KMS-11 (cell line): ENCODE measurements around the gene FAM184B.

Experiments used
- H2AFZ ChIP-seq: fragments of 200-600 bp; sonication (generic); 2 replicates; pipeline ENCODE4 v1.6.1; 2016; ENCODE audit warnings: antibody characterized with exemption, mixed run types, low read depth
- H3K27ac ChIP-seq: fragments of 200-600 bp; sonication (generic); 2 replicates; pipeline ENCODE4 v1.6.1; 2016; ENCODE audit warnings: mild to moderate bottlenecking, mixed run types
- H3K27me3 ChIP-seq: fragments of 200-600 bp; sonication (generic); 2 replicates; pipeline ENCODE4 v1.6.1; 2017; ENCODE audit warnings: mild to moderate bottlenecking, low read depth, mixed run types, moderate library complexity; ENCODE audit not compliant: insufficient read depth
- H3K36me3 ChIP-seq: fragments of 200-600 bp; sonication (generic); 2 replicates; pipeline ENCODE4 v1.6.1; 2017; ENCODE audit warnings: mild to moderate bottlenecking, mixed run types; ENCODE audit not compliant: insufficient read depth
- H3K4me1 ChIP-seq: fragments of 200-600 bp; sonication (generic); 2 replicates; pipeline ENCODE4 v1.6.1; 2016; ENCODE audit warnings: mild to moderate bottlenecking, low read depth, mixed run types; ENCODE audit not compliant: poor library complexity, severe bottlenecking
- H3K4me2 ChIP-seq: fragments of 200-600 bp; sonication (generic); 2 replicates; pipeline ENCODE4 v1.7.0; 2016; ENCODE audit warnings: mild to moderate bottlenecking, mixed run types
- H3K4me3 ChIP-seq: fragments of 200-600 bp; sonication (generic); IDR thresholded peaks from 2 replicates; pipeline ENCODE4 v1.6.1; 2017; ENCODE audit warnings: low read depth, low read length, mixed read lengths; ENCODE audit not compliant: insufficient read depth
- H3K79me2 ChIP-seq: fragments of 200-600 bp; sonication (generic); 2 replicates; pipeline ENCODE4 v1.6.1; 2016; ENCODE audit warnings: low read depth, mixed run types; ENCODE audit not compliant: insufficient read depth
- H3K9ac ChIP-seq: fragments of 200-600 bp; sonication (generic); 2 replicates; pipeline ENCODE4 v1.6.1; 2016; ENCODE audit warnings: mild to moderate bottlenecking, mixed run types
- H4K20me1 ChIP-seq: fragments of 200-600 bp; sonication (generic); 2 replicates; pipeline ENCODE4 v1.6.1; 2016; ENCODE audit warnings: mild to moderate bottlenecking, mixed run types; ENCODE audit not compliant: insufficient read depth
- CTCF ChIP-seq: fragments of 200-600 bp; sonication (generic); conservative IDR thresholded peaks from 2 replicates; pipeline ENCODE4 v1.6.1; 2017; ENCODE audit warnings: low read depth, mild to moderate bottlenecking, antibody characterized with exemption, low read length, moderate library complexity, mixed read lengths

Gene FAM184B

GRCh38 chr4:17753646-17754045 is 27.8 kb downstream of the FAM184B start:
- H4K20me1 ChIP-seq: no peaks in the 10 kb centered on the region
- no peaks in the 10 kb centered on the region for H3K36me3 ChIP-seq
- H3K27ac ChIP-seq: no peak overlapping the region
- H3K27me3 ChIP-seq: no peaks in the 10 kb centered on the region
- H2AFZ ChIP-seq: no peak overlapping the region
- no peak overlapping the region for H3K4me2 ChIP-seq
- H3K9ac ChIP-seq: no peak overlapping the region
- no peaks in the 10 kb centered on the region for H3K4me1 ChIP-seq
- TF ChIP-seq CTCF: no peak
- H3K79me2 ChIP-seq: no peaks in the 10 kb centered on the region
- H3K4me3 ChIP-seq: no peak overlapping the region

DNA sequence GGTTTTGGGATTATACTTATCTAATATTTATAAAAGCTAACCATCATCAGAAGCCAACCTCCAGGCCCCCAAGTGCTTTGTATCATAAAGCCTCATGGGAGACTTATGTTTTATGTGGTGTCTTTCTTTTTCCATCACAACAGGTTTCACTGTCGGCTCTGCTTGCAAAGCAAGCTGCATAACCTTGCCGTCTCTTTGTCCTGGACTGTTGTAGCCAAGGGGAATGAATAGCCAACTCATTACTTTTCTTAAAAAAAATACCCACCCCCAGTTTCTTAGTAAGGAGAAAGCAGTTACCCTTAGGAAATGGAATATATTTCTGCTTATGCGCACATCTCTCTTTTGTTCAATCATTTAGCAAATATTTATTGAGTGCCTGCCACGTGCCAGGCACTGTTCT is 40.7 kb downstream of the FAM184B start:
- no peaks in the 10 kb centered on the region for H3K79me2 ChIP-seq
- no peaks in the 10 kb centered on the region for H3K36me3 ChIP-seq
- H3K9ac ChIP-seq: no peak overlapping the region
- H4K20me1 ChIP-seq: no peaks in the 10 kb centered on the region
- TF ChIP-seq CTCF: no peak
- H3K27me3 ChIP-seq: no peaks in the 10 kb centered on the region
- H3K4me2 ChIP-seq: no peak overlapping the region
- H3K4me3 ChIP-seq: no peak overlapping the region
- H2AFZ ChIP-seq: no peak overlapping the region
- no peak overlapping the region for H3K27ac ChIP-seq
- no peaks in the 10 kb centered on the region for H3K4me1 ChIP-seq

DNA sequence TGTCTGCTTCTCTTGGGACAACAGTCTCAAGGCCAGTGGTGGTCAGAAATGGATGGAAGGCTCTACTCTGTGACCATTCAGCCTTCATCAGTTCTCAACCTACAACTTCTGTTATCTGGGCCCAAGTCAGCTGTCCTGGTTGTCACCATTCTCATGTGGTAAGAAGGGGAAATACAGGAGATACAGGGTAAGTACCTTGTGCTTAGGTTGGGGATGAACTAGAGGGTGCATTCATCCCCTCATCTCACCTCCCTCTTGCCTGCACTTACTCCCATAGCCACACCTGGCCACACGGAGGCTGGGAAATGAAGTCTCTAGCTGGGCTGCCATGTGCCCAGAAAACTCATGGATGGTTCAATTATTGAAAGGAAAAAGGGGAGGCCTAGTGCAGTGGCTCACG is 44.9 kb downstream of the FAM184B start:
- Histone ChIP-seq H3K27me3 (no peaks in the 10 kb centered on the region), H3K4me1 (no peaks in the 10 kb centered on the region), H3K36me3 (no peaks in the 10 kb centered on the region), H3K27ac (no peak overlapping the region), H2AFZ (no peak overlapping the region), H3K4me2 (no peak overlapping the region), H4K20me1 (no peaks in the 10 kb centered on the region), H3K9ac (no peak overlapping the region), H3K4me3 (no peak overlapping the region), H3K79me2 (no peaks in the 10 kb centered on the region)
- no peak for TF ChIP-seq CTCF

DNA sequence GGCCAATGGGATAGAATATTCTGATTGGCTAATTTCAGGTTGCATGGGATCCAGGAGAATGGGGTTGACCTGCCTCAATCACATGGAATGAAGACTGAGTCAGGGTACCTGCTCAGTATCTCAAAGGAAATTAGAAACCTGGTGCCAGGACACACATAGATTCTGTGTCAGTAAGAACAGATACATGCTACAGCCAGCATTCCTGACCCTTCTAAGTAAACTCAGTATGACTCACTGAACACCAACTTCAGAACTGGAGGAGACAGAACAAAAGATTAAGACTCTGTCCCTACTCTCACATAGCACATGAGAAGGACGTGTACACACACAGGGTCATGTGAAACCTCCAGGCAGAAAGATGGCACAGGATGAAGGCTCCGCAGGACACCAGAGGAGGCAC is 54.5 kb downstream of the FAM184B start:
- Histone ChIP-seq H3K79me2 (no peaks in the 10 kb centered on the region), H2AFZ (no peak overlapping the region), H4K20me1 (no peaks in the 10 kb centered on the region), H3K9ac (no peak overlapping the region), H3K4me3 (no peak overlapping the region), H3K27ac (no peak overlapping the region), H3K36me3 (no peaks in the 10 kb centered on the region), H3K27me3 (no peaks in the 10 kb centered on the region), H3K4me2 (no peak overlapping the region), H3K4me1 (no peaks in the 10 kb centered on the region)
- no peak for TF ChIP-seq CTCF

DNA sequence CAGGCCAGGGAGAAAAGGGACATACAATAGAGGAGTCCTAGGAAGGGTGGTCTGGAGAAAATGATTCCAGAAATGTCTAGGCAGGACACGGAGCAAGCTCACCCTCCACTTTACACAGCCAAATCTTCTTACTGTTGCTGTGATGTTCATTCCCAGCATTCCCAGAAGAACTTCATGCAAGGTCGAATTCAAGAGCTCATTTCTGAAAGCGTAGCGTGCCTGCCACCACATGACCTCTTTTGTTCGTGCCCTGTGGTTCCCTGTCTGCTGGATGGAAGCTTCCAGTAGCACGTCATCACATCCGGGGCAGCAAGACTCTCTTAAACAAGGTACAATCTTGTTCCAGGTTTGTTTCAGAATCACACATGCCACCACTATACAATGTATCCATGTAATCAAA is 57.8 kb downstream of the FAM184B start:
- H3K27me3 ChIP-seq: no peaks in the 10 kb centered on the region
- no peaks in the 10 kb centered on the region for H4K20me1 ChIP-seq
- TF ChIP-seq CTCF: no peak
- no peak overlapping the region for H2AFZ ChIP-seq
- no peaks in the 10 kb centered on the region for H3K36me3 ChIP-seq
- no peak overlapping the region for H3K9ac ChIP-seq
- H3K4me1 ChIP-seq: no peaks in the 10 kb centered on the region
- H3K27ac ChIP-seq: no peak overlapping the region
- H3K79me2 ChIP-seq: no peaks in the 10 kb centered on the region
- H3K4me3 ChIP-seq: no peak overlapping the region
- no peak overlapping the region for H3K4me2 ChIP-seq
